CD4-positive, alpha-beta T cell treated with Interferon gamma for 1 hour (primary cell): ENCODE data around the gene FCER2.

Experiments used
- DNase-seq: peaks from one replicate; pipeline ENCODE4 v3.0.0-alpha.2; 2020

FCER2 gene

DNA sequence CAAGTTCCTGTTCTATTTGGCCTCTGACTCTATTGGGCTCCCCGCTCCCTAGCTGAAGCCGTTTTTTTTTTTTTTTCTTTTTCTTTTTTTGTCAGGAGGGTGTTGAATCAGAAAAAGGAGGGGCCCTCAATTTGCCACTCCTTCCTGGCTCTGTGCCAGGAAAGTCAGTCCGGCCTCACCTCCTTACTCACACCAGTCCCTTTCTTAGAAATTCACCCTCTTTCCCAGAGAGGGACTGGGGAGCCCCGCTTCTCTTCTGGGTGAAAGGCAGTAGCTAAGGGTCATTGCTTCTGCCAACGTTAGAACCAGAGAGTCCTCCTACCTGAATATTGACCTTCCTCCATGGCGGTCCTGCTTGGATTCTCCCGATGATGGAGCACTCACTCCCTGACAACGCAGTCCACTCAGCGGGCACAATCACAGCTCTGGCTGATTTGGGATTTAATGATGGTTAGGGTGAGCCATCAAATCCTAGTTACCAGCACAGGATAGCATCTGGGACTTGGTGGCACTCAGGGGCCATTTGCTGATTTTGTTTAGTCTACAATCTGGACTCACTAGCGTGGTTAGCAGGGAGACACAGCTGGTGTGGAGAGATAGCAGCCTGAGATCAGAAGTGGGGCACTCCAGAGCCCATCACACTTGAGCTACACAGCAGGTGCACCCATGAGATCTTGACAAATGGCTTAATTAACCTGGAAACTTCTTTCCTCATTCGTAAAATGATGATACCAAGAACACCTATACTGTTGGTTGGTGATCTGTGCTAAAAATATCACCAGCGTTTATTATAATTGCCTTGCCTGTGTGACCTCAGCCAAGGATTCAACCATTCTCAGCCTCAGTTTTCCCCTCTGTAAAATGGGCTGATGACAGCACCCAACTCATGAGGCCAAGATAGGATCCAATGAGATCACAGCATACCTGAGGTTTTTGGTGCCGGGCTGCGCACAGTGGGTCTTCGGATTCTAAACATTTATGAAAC, 2.2 kb downstream of the FCER2 start:
- peak; percentile 23 for DNase-seq

DNA sequence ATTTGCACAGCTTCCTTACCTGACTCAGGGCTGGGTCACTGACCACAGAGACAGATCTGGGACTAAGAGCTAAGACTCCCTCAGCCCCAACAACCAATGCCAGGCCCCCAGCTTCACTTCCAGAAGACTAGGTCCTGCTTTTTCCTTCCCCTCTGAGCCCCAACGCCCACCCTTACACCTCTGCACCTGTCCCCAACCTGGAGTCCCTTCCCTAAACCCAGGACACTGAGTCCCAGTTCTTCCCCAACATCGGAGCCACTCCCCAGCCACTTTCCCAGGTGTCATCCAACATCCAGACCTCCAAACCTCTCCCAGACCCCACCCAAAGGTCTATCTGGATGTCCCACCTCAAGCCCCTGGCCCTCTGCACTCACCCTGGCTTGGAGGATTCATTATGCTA, 2.9 kb downstream of the FCER2 start:
- DNase-seq: no peak

DNA sequence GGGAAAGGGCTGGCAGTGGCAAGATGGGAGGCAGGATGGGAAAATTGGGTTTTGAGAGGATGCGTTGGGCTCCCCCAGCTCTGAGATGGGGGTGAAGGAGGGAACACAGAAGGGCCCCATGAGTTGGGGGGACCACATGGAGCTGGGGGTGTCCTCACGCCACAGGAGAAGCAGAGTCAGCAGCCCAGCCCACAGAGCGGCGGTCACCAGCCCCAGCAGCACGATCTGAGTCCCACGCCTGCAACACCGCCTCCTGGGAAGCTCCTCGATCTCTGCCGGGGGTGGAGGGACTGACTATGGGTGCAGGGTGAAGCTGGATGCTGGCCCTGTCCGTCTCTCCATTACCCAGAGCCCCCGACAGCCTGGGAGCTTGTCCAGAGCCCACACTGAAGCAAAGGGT, 3.3 kb downstream of the FCER2 start:
- DNase-seq: no peak

DNA sequence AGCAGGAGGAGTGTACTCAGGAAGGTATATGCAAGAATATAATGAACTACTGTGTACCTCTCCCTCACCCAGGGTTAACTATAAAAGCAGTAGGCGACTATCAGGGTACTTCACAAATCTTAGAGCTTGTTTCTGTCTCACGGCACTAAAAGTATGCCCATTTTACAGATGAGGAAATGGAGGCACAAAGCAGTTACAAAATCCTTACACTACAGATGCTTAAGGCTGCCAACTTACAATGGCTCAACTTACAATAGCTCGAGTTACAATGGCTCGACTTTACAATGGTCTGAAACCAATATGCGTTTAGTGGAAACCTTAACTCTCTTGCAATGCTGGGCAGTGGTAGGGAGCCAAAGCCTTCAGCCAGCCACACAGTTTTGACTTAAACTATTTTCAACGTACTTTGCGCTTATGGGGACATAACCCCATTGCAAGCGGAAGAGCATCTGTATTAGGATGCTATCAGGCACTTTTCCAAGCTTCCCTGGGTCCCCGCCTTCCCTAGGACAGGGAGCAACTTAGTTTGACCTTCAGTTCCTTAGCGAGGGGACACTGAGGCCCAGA, 4.1 kb downstream of the FCER2 start:
- DNase-seq: no peak

DNA sequence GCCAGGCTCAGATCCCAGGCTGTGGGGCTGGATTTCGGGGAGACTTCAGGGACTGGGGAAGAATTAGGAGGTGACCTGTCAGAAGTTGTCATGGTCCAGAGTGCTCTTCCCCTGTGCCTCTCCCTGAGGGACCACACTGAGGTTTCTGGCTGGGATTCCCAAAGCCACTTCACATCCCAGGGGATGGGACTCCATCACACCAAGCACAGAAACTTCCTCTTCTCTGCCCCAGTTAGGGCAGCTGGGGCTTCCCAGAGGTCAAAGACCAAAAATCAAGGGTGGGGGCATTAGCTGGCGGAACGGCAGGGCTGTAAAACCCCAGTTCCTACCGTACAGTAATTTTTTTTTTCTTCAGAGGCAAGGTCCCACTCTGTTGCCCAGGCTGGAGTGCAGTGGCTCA, 7.4 kb downstream of the FCER2 start:
- DNase-seq: no peak

DNA sequence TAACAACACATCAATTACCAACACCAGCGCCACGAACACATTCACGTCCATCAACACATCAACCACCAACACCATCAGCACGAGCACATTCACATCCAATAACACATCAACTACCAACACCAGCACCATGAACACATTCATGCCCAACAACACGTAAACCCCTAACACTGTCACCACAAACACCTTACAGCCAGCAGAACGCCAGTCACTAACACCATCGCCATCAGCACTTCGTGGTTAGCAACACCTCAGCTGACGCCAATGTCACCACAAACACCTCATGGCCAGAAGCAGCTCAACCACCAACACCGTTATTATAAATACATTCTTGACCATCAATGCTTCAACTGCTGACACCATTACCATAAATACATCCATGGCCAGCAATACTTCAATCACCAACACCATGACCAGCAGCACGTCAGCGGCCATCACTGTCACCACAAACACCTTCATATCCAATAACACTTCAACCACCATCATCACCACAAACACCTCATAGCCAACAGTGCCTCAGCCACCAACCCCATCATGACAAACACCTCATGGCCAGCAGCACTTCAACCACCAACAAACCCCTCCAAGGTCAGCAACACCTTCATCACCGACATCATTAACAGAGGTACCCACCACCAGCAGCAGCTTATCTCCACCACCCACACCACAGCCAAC, 9.4 kb downstream of the FCER2 start:
- DNase-seq: peak; percentile 54

DNA sequence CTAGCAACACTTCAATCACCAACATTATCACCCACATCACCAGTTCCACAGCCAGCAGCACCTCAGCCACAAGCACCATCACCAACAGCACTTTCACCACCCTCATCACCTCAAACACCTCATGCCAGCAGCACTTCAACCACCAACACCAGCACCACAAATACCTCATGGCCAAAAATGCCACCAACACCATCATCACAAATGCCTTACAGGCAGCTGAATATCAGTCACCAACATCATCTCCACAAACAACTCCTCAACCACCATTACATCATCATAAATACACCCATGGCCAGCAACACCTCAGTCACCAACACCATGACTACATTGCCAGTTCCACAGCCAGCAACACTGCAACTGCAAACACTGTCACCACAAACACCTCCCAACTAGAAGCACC, 10.4 kb downstream of the FCER2 start:
- peak; percentile 41 for DNase-seq

DNA sequence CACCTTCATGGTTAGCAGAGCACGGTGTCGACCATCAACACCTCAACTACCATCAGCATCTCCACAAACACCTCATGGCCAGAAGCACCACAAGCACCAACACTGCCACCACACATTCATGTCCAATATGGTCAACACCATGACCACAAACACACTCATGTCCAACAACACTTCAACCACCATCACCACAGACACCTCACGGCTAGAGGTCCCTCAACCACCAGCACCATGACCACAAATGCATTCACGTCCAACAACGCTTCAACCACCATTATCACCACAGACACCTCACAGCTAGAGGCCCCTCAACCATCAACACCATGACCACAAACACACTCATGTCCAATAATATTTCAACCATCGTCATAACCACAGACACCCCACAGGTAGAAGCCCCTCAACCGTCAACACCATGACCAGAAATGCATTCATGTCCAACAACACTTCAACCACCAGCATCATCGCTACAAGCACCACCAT, 11.1 kb downstream of the FCER2 start:
- DNase-seq: peak; percentile 36

DNA sequence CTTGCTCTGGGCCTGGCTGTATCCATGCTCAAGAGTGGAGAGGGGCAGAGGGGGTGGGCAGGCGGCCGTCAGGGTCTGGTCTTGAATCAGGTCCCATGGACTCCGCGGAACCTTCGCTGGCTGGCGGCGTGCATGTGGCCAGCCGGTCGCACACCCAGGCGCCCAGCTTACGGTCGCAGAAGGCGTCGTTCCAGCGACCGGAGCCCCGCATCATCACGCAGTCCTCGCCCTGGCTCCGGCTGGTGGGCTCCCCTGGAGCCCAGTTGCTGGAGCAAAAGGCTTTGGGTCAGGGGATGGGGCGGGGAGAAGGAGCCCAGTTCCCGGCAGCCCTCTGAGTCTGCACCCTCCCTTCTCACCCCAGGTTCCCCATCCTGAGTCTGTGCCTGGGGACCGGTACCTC, 12.8 kb downstream of the FCER2 start:
- DNase-seq: no peak

DNA sequence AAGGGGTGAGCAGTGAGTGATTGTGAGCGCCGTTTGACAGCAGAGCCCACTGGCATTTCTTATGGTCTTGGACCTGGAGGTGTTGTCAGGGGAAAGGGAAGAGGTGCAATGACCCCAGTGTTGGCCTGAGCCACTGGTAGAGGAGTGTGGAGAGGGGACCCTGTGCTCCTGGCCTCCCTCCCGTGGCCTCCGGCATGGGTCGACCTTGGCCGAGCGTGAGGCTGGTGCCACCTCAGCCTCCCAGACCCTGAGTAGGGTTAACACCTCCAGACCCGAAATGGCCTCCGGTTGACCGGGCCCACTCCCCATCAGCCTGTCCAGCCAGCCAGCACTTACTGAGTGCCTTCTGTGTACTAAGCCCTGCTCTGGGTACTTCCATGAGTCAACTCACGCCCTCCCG, 14.8 kb downstream of the FCER2 start:
- no peak for DNase-seq

DNA sequence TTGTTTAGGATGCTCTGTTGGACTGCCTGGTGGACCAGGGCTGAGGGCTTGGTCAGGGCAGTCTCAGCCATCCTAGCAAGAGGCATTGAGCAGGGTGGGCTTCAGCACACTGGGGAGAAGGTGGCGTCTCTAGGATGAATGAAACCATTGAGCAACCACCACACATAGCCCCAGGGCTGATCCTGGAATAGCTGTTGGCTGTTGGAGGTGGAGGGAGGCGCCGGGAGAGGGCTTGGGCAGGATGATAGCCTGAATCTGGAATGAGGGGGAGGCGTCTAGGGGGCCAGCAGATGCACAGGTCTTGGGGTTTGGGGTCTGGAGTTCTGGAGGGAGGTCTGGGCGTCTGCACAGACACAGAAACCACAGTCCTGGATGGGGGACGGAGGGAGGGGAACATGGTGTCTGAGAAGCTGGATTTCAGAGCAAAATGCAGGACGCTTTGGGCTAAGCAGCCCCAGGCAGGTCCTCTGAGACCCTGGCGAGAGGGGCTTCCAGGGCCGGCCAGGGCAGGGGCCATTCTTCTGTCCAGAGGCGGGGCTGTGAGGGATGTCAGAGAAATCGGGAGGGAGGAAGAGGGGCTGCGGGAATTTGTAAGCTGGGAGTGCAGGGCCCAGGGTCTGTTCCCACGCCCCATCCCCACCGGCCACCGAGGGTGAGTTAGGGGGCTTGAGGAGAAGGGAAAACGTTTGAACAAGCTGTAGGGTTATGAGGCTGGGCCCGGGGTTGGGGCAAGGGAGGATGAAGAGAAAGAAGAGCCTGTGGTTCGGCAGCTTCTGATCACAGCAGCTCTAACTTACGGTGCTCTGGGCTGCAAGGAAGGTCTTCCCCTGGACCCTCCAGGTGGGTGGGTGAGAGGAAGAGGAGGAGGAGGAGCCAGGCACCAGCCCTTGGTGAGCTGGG, 16.1 kb downstream of the FCER2 start:
- DNase-seq: no peak

DNA sequence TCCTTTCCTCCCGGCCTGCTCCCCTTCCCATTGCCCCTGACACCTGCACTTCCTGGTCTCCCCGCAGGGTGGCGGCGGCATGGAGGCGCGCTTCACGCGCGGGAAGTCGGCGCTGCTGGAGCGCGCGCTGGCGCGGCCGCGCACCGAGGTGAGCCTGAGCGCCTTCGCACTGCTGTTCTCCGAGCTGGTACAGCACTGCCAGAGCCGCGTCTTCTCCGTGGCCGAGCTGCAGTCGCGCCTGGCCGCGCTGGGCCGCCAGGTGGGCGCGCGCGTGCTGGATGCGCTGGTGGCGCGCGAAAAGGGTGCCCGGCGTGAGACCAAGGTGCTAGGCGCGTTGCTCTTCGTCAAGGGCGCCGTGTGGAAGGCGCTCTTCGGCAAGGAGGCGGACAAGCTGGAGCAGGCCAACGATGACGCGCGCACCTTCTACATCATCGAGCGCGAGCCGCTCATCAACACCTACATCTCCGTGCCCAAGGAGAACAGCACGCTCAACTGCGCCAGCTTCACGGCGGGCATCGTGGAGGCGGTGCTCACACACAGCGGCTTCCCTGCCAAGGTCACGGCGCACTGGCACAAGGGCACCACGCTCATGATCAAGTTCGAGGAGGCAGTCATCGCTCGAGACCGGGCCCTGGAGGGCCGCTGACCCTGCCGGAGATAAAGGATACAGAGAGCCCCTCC, 19.6 kb downstream of the FCER2 start:
- DNase-seq: no peak

DNA sequence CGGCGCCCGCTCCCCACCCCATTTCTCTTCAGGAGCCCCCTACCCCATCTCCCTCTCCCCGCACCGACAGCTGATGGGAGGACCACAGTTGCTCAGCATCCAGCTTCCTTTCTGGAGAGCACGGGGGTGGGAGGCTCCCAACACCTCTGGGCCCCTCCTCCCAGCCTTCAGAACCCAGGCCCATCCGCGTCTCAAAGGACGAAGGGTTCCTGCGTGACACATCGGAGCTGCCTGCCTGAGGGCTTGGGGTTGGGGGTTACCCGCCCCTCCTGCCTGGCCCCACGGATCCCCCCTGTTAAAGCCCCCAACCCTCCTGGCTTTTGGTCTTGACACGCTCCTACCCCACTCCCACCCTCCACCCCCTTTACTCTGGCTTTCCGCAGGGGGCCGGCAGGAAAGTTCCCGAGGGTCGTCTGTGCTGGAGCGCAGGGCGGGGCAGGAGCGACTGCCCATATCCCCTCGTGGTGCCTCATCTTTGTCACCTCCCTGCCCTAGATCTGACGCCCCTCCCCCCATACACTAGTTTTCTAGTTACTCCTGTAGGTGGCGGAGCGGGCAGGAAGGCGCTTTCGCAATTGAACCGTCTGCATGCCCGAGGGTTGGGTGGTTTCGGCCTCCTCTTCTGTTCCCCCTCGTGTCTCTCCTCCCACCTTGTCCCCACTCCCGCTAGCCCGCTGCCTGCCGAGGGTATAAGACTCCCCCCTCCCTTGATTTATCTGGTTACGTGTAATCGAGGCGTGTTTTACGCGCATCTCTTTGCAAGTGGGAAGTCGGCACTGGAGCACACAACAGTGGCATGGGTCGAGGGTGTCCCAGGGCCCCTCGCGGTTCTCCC, 20.4 kb downstream of the FCER2 start:
- DNase-seq: peak; percentile 86

DNA sequence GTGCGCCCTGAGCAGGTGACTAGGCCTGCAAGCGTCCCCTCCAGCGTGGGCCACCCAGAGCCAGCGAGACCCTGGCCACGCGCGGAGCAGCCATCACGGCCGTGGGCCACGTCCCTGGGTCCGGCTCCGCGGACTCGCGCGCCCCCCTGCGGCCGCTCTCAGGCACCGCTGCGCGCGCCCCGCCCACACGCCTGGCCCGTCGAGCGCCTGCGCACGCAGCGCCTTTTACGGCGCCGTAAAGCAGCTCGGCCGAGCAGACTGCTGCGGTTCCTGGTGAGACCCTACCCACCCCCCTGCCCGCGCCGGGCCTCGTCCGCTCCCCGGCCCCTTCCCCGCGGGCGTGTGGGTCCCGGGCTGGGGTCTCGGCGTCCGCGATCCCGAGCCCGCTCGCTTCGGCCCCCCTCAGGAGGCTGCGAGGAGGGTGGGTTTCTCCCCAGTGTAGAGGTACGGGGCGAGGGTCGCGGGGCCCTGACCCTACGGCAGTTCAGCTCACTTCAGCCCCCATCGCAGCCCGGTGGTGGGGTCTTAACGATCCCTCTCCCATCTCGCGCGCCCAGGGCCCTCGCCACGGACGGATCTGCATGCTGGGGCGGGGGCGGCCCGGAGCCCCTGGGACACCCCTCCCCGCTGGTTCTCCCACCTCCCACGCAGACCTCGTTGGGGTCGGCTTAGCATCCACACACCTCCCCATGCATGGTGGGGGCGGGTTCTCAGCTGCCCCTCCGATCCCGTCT, 21.2 kb downstream of the FCER2 start, which contains the start of gene TRAPPC5:
Gene TRAPPC5, plus strand, starts transcription at position 228 of the 734 bp plus-strand sequence. CDS start 1,421 bp downstream, outside the sequence.
- DNase-seq: peak; percentile 89

DNA sequence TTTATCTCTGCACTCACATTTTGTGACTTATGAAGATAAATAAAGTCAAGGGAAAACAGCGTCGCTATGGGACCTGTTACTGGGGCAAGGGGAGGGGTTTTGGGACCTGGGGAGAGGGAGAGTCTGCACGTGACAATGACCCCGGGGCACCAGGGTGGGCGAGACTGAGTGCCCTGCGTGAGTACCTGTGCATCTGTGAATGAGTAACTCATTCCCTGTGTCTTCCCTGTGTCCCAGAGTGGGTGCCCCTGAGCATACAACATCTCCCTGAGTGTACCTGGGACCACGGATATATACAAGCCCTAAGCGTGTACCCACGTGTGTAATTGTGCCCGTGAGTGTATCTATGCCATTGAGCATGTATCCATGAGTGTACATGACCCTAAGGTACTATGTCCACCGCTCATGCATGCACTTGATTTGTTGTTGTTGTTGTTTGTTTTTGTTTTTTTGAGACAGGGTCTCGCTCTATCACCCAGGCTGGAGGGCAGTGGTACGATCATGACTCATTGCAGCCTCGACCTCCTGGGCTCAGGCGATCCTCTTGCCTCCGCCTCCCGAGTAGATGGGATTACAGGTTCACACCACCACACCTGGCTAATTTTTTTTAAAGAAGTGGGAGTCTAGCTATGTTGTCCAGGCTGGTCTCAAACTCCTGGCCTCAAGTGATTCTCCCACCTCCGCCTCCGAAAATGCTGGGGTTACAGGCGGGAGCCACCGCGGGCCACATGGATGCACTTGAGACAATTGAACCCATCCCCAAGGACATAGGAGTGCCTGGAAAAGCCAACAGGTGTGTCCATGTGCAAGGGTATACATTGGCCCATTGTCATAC, 21.9 kb downstream of the FCER2 start:
- DNase-seq: no peak

DNA sequence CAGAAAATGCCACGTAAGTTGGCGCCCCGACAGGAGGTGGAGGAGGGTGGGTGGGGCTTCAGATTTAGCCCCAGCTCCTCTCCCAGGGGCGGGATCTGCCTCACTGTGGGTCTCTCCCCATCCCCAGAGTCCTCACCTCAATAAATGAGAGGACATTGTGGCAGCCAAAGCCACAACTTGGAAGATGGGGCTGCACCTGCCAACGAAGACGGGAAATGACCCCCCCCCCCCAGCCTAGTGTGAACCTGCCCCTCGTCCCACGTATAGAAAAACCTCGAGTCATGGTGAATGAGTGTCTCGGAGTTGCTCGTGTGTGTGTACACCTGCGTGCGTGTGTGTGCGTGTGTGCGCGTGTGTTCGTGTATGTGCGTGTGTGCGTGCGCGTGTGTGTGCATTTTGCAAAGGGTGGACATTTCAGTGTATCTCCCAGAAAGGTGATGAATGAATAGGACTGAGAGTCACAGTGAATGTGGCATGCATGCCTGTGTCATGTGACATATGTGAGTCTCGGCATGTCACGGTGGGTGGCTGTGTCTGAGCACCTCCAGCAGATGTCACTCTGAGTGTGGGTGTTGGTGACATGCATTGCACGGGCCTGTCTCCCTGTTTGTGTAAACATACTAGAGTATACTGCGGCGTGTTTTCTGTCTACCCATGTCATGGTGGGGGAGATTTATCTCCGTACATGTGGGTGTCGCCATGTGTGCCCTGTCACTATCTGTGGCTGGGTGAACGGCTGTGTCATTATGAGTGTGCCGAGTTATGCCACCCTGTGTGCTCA, 22.8 kb downstream of the FCER2 start:
- DNase-seq: peak; percentile 77

DNA sequence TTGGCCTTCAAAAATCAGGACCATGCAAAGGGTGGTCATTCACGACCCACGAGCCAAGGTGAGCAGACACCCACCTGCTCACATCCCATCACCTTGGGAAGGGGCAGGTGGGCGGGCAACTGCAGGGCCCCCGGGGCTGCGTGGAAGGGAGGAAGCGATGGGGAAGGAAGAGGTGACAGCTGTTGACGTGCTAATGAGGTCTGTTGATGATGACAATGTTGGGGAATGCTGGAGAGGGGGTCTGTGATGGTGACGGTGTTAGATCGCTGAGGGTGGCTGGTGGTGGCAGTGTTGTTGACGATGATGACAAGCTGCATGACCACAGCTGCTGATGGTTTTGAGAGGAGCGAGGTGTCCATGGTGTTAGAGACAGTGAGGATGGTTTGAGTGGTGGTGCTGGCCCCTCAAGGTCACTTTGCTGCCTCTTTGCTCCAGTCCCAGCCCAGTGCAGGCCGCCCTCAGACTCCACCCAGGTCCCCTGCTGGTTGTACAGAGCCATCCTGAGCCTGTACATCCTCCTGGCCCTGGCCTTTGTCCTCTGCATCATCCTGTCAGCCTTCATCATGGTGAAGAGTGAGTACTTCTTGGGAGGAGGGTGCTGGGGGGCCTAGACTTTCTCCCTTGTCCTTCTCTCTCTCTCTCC, 24.1 kb downstream of the FCER2 start:
- DNase-seq: no peak

DNA sequence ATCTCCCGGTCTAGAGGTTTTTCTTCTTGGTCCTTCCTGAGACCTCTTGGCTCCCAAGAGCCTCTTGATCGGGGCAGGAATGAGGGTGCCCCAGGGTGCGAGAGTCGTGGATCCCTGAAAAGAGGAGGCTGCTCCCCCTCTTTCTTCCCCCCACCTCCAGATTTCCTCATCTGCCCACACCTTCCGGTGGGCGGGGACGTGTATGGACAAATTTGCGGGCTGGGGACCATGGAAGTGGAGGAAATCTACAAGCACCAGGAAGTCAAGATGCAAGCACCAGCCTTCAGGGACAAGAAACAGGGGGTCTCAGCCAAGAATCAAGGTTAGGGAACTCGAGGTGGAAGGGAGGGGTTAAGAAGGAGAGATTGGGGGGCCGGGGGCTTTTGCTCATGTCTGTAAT, 25.1 kb downstream of the FCER2 start, which contains the start of gene MCEMP1:
Gene MCEMP1, plus strand, starts transcription at position 237 of the 400 bp plus-strand sequence. Its CDS starts 31 bp downstream, at position 268.
- no peak for DNase-seq
